HG03520 (cell line): ENCODE results near the gene SPRED2.
A peak's percentile ranks its signal among the peaks of the same experiment; 100 is the strongest.
"Not testable (repeated sequence)": the region's sequence is repeated elsewhere in the genome, so short reads cannot be mapped to it uniquely, and the experiment has no call there.

ENCODE experiments used
- ATAC-seq: cut with Tn5 transposase; IDR thresholded peaks from one replicate; pipeline ENCODE4 v1.9.1; 2021; ENCODE audit warnings: mild to moderate bottlenecking, moderate library complexity; ENCODE audit not compliant: unreplicated experiment

The SPRED2 gene

GRCh38 chr2:65349863-65350262 is 82.5 kb downstream of the SPRED2 start:
- ATAC-seq: no peak

- ATAC-seq: no peak
Observed at GRCh38 chr2:65347913-65348312, 84.5 kb downstream of the SPRED2 start.

GRCh38 chr2:65345631-65346030 is 86.8 kb downstream of the SPRED2 start:
- ATAC-seq: no peak

- ATAC-seq: no peak
Observed at GRCh38 chr2:65344689-65345088, 87.7 kb downstream of the SPRED2 start.

GRCh38 chr2:65344182-65344581 is 88.2 kb downstream of the SPRED2 start:
- ATAC-seq: no peak

GRCh38 chr2:65343386-65343785 is 89.0 kb downstream of the SPRED2 start:
- no peak for ATAC-seq

GRCh38 chr2:65340898-65341681 is 91.3 kb downstream of the SPRED2 start:
- no peak for ATAC-seq

- no peak for ATAC-seq
Observed at GRCh38 chr2:65339648-65340047, 92.8 kb downstream of the SPRED2 start.

- not testable (repeated sequence) for ATAC-seq
Observed at GRCh38 chr2:65338830-65339495, 93.4 kb downstream of the SPRED2 start.

GRCh38 chr2:65337915-65338314 is 94.5 kb downstream of the SPRED2 start:
- not testable (repeated sequence) for ATAC-seq

- no peak for ATAC-seq
Observed at GRCh38 chr2:65334714-65335113, 97.7 kb downstream of the SPRED2 start.

- no peak for ATAC-seq
Observed at GRCh38 chr2:65331336-65332025, 100.9 kb downstream of the SPRED2 start.

- ATAC-seq: no peak
Observed at GRCh38 chr2:65329525-65329924, 102.9 kb downstream of the SPRED2 start.

- ATAC-seq: no peak
Observed at GRCh38 chr2:65326276-65326675, 106.1 kb downstream of the SPRED2 start.

- ATAC-seq: no peak
Observed at GRCh38 chr2:65325066-65325465, 107.3 kb downstream of the SPRED2 start.

GRCh38 chr2:65320946-65321345 is 111.5 kb downstream of the SPRED2 start:
- ATAC-seq: no peak

- ATAC-seq: peak; percentile 61
Observed at GRCh38 chr2:65320042-65320725, 112.2 kb downstream of the SPRED2 start.

GRCh38 chr2:65319674-65320041 is 112.7 kb downstream of the SPRED2 start:
- ATAC-seq: no peak

GRCh38 chr2:65319072-65319673 is 113.2 kb downstream of the SPRED2 start:
- ATAC-seq: no peak

- ATAC-seq: no peak
Observed at GRCh38 chr2:65317841-65318240, 114.6 kb downstream of the SPRED2 start.

GRCh38 chr2:65317351-65317750 is 115.0 kb downstream of the SPRED2 start:
- ATAC-seq: not testable (repeated sequence)
